ENCODE measurements around the gene PTDSS2. TPM values are rescaled to one million over a fixed set of nuclear protein-coding genes. Genes with fewer than 3 reads are reported as not detected.
"Not testable (repeated sequence)": the region's sequence is repeated elsewhere in the genome, so short reads cannot be mapped to it uniquely, and the experiment has no call there.

Gene PTDSS2
- total RNA-seq, 1 experiment from 2014 or later = 27.5 TPM

DNA sequence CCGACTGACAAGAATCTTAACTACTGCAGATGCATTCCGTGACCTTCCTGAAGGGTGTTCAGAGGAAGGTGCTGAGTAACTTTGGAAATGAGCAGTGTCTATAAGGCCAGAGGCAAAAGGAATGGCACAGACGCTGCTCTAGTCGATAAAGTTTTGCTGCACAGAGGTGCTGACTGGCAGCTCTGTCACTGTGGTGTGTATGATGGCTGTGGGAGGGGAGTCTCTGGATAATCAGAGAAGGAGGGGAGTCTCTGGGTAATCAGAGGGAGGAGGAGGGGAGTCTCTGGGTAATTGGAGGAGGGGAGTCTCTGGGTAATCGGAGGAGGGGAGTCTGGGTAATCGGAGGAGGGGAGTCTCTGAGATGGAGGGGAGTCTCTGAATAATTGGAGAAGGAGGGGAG, 18.4 kb downstream of the PTDSS2 start:
- no peak for DNase-seq (ENCODE audit: low read depth)

- not testable (repeated sequence) for DNase-seq (ENCODE audit: low read depth)
Measured at GRCh38 chr11:469026-469683, 19.1 kb downstream of the PTDSS2 start.

GRCh38 chr11:469684-470560, 19.8 kb downstream of the PTDSS2 start:
- DNase-seq (ENCODE audit: low read depth) = peak; percentile 43

GRCh38 chr11:471468-472145, 21.5 kb downstream of the PTDSS2 start:
- DNase-seq (ENCODE audit: low read depth) = no peak

DNA sequence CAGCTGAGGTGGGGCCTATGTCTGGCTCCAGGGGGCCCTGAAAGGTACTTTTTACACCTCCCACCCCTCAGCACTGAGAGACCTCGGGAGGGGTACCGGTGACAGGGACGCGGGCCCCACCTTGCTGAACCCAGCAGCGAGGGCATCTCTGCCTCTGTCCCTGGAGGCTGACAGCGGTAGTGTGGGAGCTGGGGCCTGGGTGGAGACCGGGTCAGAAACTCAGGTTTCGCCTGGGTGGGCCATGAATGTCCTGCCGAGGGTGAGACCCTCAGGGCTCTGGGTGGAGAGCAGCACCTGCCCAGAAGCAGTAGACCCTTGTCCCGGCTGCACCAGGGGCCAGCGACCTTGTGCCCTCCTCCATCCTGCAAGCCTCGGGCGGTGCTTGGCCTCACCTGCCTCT, 22.2 kb downstream of the PTDSS2 start:
- no peak for DNase-seq (ENCODE audit: low read depth)

- no peak for DNase-seq (ENCODE audit: low read depth)
Measured at GRCh38 chr11:472816-473215, 22.7 kb downstream of the PTDSS2 start.

DNA sequence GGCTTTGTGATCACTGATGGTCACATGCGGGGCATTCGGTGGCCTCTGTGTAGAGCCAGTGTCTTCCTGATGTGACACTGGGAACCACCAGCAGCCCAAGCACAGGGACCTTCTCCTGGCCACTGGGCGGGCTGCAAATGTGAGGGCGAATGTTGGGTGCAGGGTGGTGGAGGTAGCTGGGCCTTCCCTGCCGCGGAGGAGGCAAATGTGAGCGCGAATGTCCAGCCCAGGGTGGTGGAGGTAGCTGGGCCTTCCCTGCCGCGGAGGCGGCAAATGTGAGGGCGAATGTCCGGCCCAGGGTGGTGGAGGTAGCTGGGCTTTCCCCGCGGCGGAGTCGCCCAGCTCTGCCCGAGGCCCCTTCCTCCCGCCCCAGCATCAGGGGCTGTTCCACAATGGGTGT, 23.3 kb downstream of the PTDSS2 start:
- no peak for DNase-seq (ENCODE audit: low read depth)

DNA sequence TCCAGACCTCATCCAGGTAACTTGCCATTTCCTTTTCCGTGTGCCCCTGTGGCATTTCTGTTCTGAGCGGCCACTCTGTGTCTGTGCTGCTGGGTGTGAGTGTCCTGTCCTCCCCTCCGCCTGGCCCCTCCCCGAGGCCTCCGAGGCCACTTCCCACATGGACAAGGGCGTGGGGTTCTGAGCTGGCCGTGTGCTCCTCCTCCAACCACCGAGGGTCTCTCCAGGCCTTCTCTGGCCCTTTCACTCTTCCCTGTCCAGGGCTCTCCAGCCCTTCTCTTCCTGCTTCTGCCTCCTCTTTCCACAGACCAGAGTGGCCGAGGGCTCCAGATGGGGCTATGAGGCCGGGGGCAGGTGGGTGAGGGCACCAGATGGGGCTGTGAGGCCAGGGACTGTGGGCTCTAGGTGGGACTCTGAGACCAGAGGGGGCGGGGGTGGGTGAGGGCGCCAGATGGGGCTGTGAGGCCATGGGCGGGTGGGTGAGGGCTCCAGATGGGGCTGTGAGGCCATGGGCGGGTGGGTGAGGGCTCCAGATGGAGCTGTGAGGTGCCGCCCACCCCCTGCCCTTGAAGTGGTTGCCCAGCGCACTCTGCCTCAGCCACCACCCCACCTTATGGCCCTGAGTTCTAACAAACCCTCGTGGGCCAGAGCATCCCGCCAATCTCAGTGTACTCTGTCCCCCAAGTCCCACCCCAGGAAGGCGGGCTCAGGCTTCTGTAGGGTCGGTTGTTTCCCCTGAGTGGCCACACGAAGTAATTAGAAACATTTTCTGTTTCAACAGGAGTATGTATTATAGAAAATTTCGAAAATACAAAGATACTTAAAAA, 24.1 kb downstream of the PTDSS2 start:
- DNase-seq (ENCODE audit: low read depth) = no peak

DNA sequence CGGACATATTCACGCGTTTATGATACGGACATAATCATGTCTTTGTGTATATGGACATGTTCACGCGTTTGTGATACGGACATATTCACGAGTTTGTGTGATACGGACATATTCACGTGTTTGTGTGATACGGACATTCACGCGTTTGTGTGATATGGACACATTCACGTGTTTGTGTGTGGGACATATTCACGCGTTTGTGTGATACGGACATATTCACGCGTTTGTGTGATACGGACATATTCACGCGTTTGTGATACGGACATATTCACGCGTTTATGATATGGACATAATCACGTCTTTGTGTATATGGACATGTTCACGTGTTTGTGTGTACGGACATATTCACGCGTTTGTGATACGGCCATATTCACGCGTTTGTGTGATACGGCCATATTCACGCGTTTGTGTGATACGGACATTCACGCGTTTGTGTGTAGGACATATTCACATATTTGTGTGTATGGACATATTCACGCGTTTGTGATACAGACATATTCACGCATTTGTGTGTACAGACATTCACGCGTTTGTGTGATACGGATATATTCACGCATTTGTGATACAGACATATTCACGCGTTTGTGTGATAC, 24.9 kb downstream of the PTDSS2 start:
- no peak for DNase-seq (ENCODE audit: low read depth)

GRCh38 chr11:475941-476340, 25.9 kb downstream of the PTDSS2 start:
- no peak for DNase-seq (ENCODE audit: low read depth)

DNA sequence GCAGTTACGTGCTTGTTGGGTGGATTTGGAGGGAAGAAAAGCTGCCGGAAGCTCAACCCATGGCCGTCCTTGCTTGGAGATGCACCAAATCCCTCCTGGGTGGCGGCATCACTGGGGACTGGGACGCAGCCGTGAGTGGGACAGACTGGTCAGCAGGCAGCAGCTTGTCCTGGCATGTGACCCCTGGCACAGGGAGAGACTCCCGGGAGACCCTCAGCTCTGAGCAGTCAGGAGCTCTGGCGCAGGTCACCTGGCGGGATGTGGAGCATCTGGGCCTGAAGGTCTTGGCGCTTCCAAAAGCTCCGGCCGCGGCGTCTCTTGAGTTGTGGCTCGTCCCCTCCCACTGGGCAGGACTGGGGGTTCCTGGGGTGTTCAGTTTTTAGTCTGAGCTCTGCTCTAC, 26.3 kb downstream of the PTDSS2 start:
- DNase-seq (ENCODE audit: low read depth) = no peak

DNA sequence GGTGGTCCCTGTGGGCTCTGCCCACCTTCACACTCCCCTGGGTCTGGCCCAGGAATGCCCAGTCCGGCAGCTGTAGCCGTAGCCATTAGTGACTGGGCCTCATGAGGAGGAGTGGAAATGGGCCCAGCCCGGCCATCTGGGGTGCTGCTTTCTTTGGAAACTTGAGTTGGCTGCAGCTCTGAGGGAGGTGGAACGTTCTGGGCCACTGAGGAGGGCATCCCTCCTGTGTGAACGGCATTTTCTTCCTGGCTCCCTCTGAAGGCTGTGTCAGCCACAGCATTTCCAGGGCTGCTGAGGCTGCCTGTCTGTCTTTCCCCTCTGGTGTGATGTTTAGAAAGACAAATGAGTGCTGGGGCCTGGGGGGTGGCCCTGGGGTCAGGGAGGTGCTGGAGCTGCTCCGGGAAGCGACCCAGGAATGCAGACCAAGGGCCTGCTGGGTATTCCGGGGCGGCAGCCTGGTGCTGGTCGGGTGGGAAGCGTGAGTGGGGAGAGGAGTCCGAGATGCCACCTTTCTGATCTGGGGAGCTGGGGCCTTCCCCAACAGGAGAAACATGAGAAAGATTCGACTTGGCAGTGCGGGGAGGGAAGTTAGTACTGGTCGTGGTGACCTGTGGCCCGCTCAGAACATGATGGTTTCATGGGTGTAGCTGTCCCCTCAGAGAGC, 27.1 kb downstream of the PTDSS2 start:
- DNase-seq (ENCODE audit: low read depth) = no peak

DNA sequence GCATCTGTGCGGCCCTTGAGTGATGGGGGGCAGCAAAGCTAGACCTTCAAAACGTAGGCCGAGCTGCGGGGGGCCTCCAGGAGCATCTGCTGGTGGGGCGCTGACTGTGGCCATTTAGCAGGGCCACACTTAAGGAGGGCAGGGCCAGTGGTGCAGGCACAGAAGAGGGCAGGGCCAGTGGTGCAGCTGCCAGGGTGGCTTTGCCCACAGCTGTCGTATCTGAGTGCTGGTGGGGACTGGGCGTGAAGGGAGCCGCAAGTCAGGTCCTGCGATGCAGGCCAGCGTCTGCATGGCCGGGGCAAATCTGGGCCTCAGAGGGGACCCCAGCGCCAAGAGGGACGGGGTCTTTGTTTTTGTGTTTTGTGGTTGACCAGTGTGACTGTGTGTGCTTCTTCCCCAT, 29.2 kb downstream of the PTDSS2 start:
- no peak for DNase-seq (ENCODE audit: low read depth)

- DNase-seq (ENCODE audit: low read depth) = no peak
Measured at GRCh38 chr11:484616-485015, 34.5 kb downstream of the PTDSS2 start.

GRCh38 chr11:486189-486588, 36.1 kb downstream of the PTDSS2 start:
- DNase-seq (ENCODE audit: low read depth) = no peak

- DNase-seq (ENCODE audit: low read depth) = no peak
Measured at GRCh38 chr11:487571-488021, 37.5 kb downstream of the PTDSS2 start.

GRCh38 chr11:488062-488461, 38.0 kb downstream of the PTDSS2 start:
- no peak for DNase-seq (ENCODE audit: low read depth)

- DNase-seq (ENCODE audit: low read depth) = no peak
Measured at GRCh38 chr11:488579-488978, 38.5 kb downstream of the PTDSS2 start.

GRCh38 chr11:488992-489391, 38.9 kb downstream of the PTDSS2 start:
- DNase-seq (ENCODE audit: low read depth) = no peak

- no peak for DNase-seq (ENCODE audit: low read depth)
Measured at GRCh38 chr11:489610-490185, 39.6 kb downstream of the PTDSS2 start.

All from M059J (cell line).